Measurements from ENCODE around the gene AGPAT2.

Gene AGPAT2

GRCh38 chr9:136643596-136644342 lies 43.5 kb downstream of the AGPAT2 start:
- TF ChIP-seq, protein P1, sequence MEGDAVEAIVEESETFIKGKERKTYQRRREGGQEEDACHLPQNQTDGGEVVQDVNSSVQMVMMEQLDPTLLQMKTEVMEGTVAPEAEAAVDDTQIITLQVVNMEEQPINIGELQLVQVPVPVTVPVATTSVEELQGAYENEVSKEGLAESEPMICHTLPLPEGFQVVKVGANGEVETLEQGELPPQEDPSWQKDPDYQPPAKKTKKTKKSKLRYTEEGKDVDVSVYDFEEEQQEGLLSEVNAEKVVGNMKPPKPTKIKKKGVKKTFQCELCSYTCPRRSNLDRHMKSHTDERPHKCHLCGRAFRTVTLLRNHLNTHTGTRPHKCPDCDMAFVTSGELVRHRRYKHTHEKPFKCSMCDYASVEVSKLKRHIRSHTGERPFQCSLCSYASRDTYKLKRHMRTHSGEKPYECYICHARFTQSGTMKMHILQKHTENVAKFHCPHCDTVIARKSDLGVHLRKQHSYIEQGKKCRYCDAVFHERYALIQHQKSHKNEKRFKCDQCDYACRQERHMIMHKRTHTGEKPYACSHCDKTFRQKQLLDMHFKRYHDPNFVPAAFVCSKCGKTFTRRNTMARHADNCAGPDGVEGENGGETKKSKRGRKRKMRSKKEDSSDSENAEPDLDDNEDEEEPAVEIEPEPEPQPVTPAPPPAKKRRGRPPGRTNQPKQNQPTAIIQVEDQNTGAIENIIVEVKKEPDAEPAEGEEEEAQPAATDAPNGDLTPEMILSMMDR (IDR thresholded peaks at IDR 0.05) = no peak

DNA sequence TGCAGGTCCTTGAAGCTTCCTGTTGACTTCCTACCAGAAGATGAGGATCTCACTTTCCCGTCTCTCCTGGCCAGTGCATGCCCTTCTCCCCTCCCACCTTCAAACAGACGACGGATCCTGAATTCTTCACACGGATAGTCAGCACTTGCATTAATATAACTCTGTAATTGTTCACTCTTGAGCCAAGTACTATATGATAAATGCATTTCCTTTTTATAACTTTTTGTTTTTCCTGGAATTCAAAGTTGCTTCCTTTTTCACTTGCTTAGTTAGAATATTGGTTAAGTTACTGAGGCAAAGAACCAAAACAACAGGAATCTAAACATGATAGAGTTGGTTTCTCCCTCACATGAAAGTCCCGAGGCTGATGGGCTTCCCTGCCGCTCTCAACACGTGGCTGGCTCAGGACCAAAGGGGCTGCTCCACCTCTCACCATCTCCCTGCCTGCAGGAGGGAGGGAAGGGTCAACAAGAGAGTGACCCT lies 44.8 kb downstream of the AGPAT2 start:
- TF ChIP-seq, protein P1 (IDR thresholded peaks at IDR 0.05) = no peak

DNA sequence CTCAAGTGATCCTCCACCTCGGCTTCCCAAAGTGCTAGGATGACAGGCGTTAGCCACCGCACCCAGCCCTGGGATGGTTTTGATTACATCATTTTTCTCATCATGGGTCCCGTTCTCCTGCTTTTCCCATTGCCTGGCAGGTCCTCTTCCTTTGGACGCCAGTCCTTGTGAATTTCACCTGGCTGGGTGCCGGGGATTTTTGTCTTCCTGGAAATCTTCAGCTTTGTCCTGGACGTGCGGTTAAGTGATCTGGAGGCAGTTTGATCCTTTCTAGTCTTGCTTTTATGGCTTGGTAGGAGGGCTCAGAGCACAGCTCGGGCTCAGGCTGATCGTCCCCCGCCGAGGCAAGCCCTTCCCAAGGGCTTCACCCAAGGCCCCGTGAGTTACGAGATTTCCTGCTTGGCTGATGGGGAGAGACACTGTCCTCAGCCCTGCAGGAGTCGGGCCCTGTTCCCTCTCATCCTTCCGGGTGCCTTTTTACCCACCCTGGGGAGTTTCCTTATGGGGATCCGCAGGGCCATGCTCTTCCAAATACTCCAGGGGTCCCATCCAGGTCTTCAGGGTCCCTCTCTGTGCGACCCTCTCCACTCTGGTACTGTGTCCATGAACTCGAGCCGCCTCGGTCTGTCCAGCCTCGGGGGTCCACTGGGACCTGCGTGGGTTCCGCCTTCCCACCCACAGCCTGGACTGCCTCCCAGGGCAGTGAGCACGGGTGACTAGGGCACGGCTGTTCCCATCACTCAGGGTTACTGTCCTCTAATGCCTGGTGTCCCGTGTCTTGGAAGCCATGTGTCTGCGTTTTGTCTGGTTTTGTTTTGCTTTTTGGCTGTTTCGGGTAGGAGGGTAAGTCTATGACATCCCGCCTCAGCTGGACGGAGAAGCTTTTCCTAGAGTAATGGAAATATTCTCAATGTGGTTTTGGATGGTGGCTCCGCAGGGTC lies 46.8 kb downstream of the AGPAT2 start:
- TF ChIP-seq, protein P1 (IDR thresholded peaks at IDR 0.05) = no peak

GRCh38 chr9:136634904-136635303 lies 52.4 kb downstream of the AGPAT2 start:
- TF ChIP-seq, protein P1 (IDR thresholded peaks at IDR 0.05) = no peak

- TF ChIP-seq, protein P1 (IDR thresholded peaks at IDR 0.05) = peak; percentile 94
These were observed 55.9 kb downstream of the AGPAT2 start for GRCh38 chr9:136631038-136632000.

DNA sequence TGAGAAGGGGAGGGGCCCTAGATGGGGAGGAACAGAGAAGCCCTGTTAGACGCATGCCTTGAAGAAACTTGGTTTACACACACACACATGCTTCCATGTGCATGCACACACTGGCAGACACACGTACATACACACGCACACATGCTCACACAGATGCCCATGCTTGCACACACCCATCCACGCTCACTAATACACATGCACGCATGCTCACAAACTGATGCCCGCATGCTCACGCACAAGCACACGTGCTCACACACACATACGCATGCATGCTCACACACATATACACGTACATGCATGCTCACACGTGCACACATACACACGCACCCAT lies 56.6 kb downstream of the AGPAT2 start:
- TF ChIP-seq, protein P1 (IDR thresholded peaks at IDR 0.05) = no peak; the same call in 1 of the 2 replicates

Data from LNCAP (cell line).